GM21526 (cell line): ENCODE results near the gene TMEM35B.
"Not testable (repeated sequence)": the region's sequence is repeated elsewhere in the genome, so short reads cannot be mapped to it uniquely, and the experiment has no call there.

Experiments used
- ATAC-seq: cut with Tn5 transposase; IDR thresholded peaks from one replicate; pipeline ENCODE4 v1.9.1; 2021; ENCODE audit warnings: moderate library complexity; ENCODE audit not compliant: unreplicated experiment, low FRiP score

TMEM35B gene

GRCh38 chr1:34984793-34985608 lies at the start of gene TMEM35B:
Gene TMEM35B (minus strand): TSS chr1:34985347. CDS start chr1:34985305, 42 bp downstream.
- ATAC-seq: peak; percentile 73

- no peak for ATAC-seq
These were observed 48.2 kb upstream of the TMEM35B start for GRCh38 chr1:35033346-35033745.

- no peak for ATAC-seq
These were observed 47.2 kb upstream of the TMEM35B start for GRCh38 chr1:35032384-35032739.

- ATAC-seq: no peak
These were observed 45.8 kb upstream of the TMEM35B start for GRCh38 chr1:35030756-35031446.

- no peak for ATAC-seq
These were observed 45.2 kb upstream of the TMEM35B start for GRCh38 chr1:35030338-35030737.

GRCh38 chr1:35029761-35030160 lies 44.6 kb upstream of the TMEM35B start:
- ATAC-seq: no peak

GRCh38 chr1:35016406-35016805 lies 31.3 kb upstream of the TMEM35B start:
- ATAC-seq: no peak

- ATAC-seq: no peak
These were observed 29.3 kb upstream of the TMEM35B start for GRCh38 chr1:35014486-35014885.

GRCh38 chr1:35005711-35006110 lies 20.6 kb upstream of the TMEM35B start:
- ATAC-seq: no peak

- no peak for ATAC-seq
These were observed 16.6 kb upstream of the TMEM35B start for GRCh38 chr1:35001743-35002142.

GRCh38 chr1:34994878-34995277 lies 9.7 kb upstream of the TMEM35B start:
- no peak for ATAC-seq

GRCh38 chr1:34988581-34988980 lies 3.4 kb upstream of the TMEM35B start:
- no peak for ATAC-seq

- ATAC-seq: no peak
These were observed 3.0 kb upstream of the TMEM35B start for GRCh38 chr1:34988147-34988546.

- no peak for ATAC-seq
These were observed 1.9 kb upstream of the TMEM35B start for GRCh38 chr1:34987018-34987417.

GRCh38 chr1:34985609-34985904 lies 410 bp upstream of the TMEM35B start:
- not testable (repeated sequence) for ATAC-seq

- ATAC-seq: no peak
These were observed 733 bp downstream of the TMEM35B start for GRCh38 chr1:34984435-34984792.

- no peak for ATAC-seq
These were observed 1.3 kb downstream of the TMEM35B start for GRCh38 chr1:34983700-34984355.

GRCh38 chr1:34982820-34983376 lies 2.2 kb downstream of the TMEM35B start:
- ATAC-seq: no peak

GRCh38 chr1:34980715-34981114 lies 4.4 kb downstream of the TMEM35B start:
- ATAC-seq: no peak

- ATAC-seq: no peak
These were observed 6.2 kb downstream of the TMEM35B start for GRCh38 chr1:34978921-34979320.

GRCh38 chr1:34977858-34978257 lies 7.3 kb downstream of the TMEM35B start:
- no peak for ATAC-seq

- no peak for ATAC-seq
These were observed 8.0 kb downstream of the TMEM35B start for GRCh38 chr1:34977210-34977471.
